HAP-1 (cell line): ENCODE results near the gene MTA1.

Experiments
- DNase-seq, 2 experiments: peaks; one replicate each; pipeline ENCODE4 v3.0.0-alpha.2; 2016 to 2020; ENCODE audit warnings: low spot score in 2 of 2
- H3K27me3 ChIP-seq: fragments of 250-450 bp; sonication (Bioruptor Pico); 2 replicates; pipeline ENCODE4 v1.5.1; 2020; ENCODE audit warnings: low read depth, mild to moderate bottlenecking, moderate library complexity
- H3K36me3 ChIP-seq: fragments of 250-450 bp; sonication (Bioruptor Pico); replicated peaks from 2 replicates; pipeline ENCODE4 v1.5.1; 2020; ENCODE audit warnings: mild to moderate bottlenecking
- H3K4me1 ChIP-seq: fragments of 250-450 bp; sonication (Bioruptor Pico); 2 replicates; pipeline ENCODE4 v1.5.1; 2020; ENCODE audit warnings: mild to moderate bottlenecking
- H3K4me3 ChIP-seq: fragments of 250-450 bp; sonication (Bioruptor Pico); 2 replicates; pipeline ENCODE4 v1.5.1; 2020; ENCODE audit warnings: mild to moderate bottlenecking, moderate library complexity
- H3K9me3 ChIP-seq: fragments of 250-450 bp; sonication (Bioruptor Pico); 2 replicates; pipeline ENCODE4 v1.5.1; 2020; ENCODE audit warnings: mild to moderate bottlenecking, moderate library complexity
- in situ Hi-C: fragments of 300-500 bp; cut with MboI; formaldehyde crosslinking; loops from 3 replicates; pipeline ENCODE4 v1.14.3; 2020; ENCODE audit warnings: low sequenced_read_pairs, inconsistent platforms, mixed read lengths

The MTA1 gene

GRCh38 chr14:105499256-105500035 is 79.8 kb downstream of the MTA1 start:
- H3K9me3 ChIP-seq = no peaks in the 10 kb centered on the region

GRCh38 chr14:105500036-105500725 is 80.6 kb downstream of the MTA1 start:
- Histone ChIP-seq H3K9me3 (no peaks in the 10 kb centered on the region), H3K36me3 (no peaks in the 10 kb centered on the region), H3K27me3 (no peaks in the 10 kb centered on the region), H3K4me3 (no peak overlapping the region), H3K4me1 (no peaks in the 10 kb centered on the region)
- DNase-seq = peak in 1 of 2 experiments; percentile 16
- in situ Hi-C loops = no loop called here

More at GRCh38 chr14:105499256-105500035, 79.8 kb downstream of the MTA1 start:
- Histone ChIP-seq H3K4me3 (no peak overlapping the region), H3K27me3 (no peaks in the 10 kb centered on the region), H3K36me3 (0 out of 2 replicates have a peak, but pooled peaks cover 1% of the 10 kb centered on the region), H3K4me1 (no peaks in the 10 kb centered on the region)
- peak in 1 of 2 experiments; percentile 35 for DNase-seq
- in situ Hi-C loops = no loop called here

GRCh38 chr14:105500726-105501101 is 81.1 kb downstream of the MTA1 start:
- Histone ChIP-seq H3K4me3 (no peak overlapping the region), H3K9me3 (no peaks in the 10 kb centered on the region), H3K4me1 (no peaks in the 10 kb centered on the region), H3K27me3 (no peaks in the 10 kb centered on the region), H3K36me3 (no peaks in the 10 kb centered on the region)
- DNase-seq = no peak
- in situ Hi-C loops = no loop called here

- no peaks in the 10 kb centered on the region for H3K9me3 ChIP-seq
Observed at GRCh38 chr14:105501504-105502291, 82.1 kb downstream of the MTA1 start.

GRCh38 chr14:105502446-105503295 is 83.0 kb downstream of the MTA1 start:
- DNase-seq = no peak
- Histone ChIP-seq H3K27me3 (peaks cover 12% of the 10 kb centered on the region), H3K4me3 (no peak overlapping the region), H3K36me3 (no peaks in the 10 kb centered on the region), H3K4me1 (no peaks in the 10 kb centered on the region), H3K9me3 (no peaks in the 10 kb centered on the region)
- in situ Hi-C loops = no loop called here

More at GRCh38 chr14:105501504-105502291, 82.1 kb downstream of the MTA1 start:
- Histone ChIP-seq H3K4me1 (no peaks in the 10 kb centered on the region), H3K4me3 (no peak overlapping the region), H3K36me3 (no peaks in the 10 kb centered on the region), H3K27me3 (peaks cover 5% of the 10 kb centered on the region; the same call in 1 of the 2 replicates)
- in situ Hi-C loops = no loop called here
- DNase-seq = peak in 1 of 2 experiments; percentile 12

GRCh38 chr14:105503296-105503640 is 83.6 kb downstream of the MTA1 start:
- DNase-seq = peak in 1 of 2 experiments; percentile 9
- in situ Hi-C loops = no loop called here
- no peaks in the 10 kb centered on the region for H3K9me3 ChIP-seq
- no peaks in the 10 kb centered on the region for H3K36me3 ChIP-seq
- H3K4me3 ChIP-seq = no peak overlapping the region
- no peaks in the 10 kb centered on the region for H3K4me1 ChIP-seq
- H3K27me3 ChIP-seq = peaks cover 18% of the 10 kb centered on the region

GRCh38 chr14:105503935-105504692 is 84.5 kb downstream of the MTA1 start:
- H3K4me1 ChIP-seq = no peaks in the 10 kb centered on the region
- peaks cover 27% of the 10 kb centered on the region for H3K27me3 ChIP-seq
- no peak overlapping the region for H3K4me3 ChIP-seq
- no peaks in the 10 kb centered on the region for H3K36me3 ChIP-seq
- no peaks in the 10 kb centered on the region for H3K9me3 ChIP-seq
- in situ Hi-C loops = no loop called here
- DNase-seq = no peak

- no peaks in the 10 kb centered on the region for H3K4me1 ChIP-seq
- peaks cover 36% of the 10 kb centered on the region for H3K27me3 ChIP-seq
- in situ Hi-C loops = no loop called here
- H3K36me3 ChIP-seq = no peaks in the 10 kb centered on the region
- H3K4me3 ChIP-seq = no peak overlapping the region
- no peak for DNase-seq
- H3K9me3 ChIP-seq = no peaks in the 10 kb centered on the region
Observed at GRCh38 chr14:105505101-105505500, 85.5 kb downstream of the MTA1 start.

GRCh38 chr14:105507247-105507646 is 87.6 kb downstream of the MTA1 start:
- in situ Hi-C loops = no loop called here
- H3K36me3 ChIP-seq = no peaks in the 10 kb centered on the region
- H3K4me1 ChIP-seq = no peaks in the 10 kb centered on the region
- DNase-seq = no peak
- no peak overlapping the region for H3K4me3 ChIP-seq
- peaks cover 52% of the 10 kb centered on the region for H3K27me3 ChIP-seq
- H3K9me3 ChIP-seq = no peaks in the 10 kb centered on the region

GRCh38 chr14:105508069-105508468 is 88.4 kb downstream of the MTA1 start:
- H3K4me3 ChIP-seq = no peak overlapping the region
- in situ Hi-C loops = no loop called here
- H3K9me3 ChIP-seq = no peaks in the 10 kb centered on the region
- peaks cover 60% of the 10 kb centered on the region for H3K27me3 ChIP-seq
- no peaks in the 10 kb centered on the region for H3K4me1 ChIP-seq
- H3K36me3 ChIP-seq = no peaks in the 10 kb centered on the region
- DNase-seq = no peak

- Histone ChIP-seq H3K27me3 (peaks cover 63% of the 10 kb centered on the region), H3K4me1 (no peaks in the 10 kb centered on the region), H3K9me3 (no peaks in the 10 kb centered on the region), H3K4me3 (no peak overlapping the region), H3K36me3 (no peaks in the 10 kb centered on the region)
- in situ Hi-C loops = no loop called here
- no peak for DNase-seq
Observed at GRCh38 chr14:105508601-105509000, 89.0 kb downstream of the MTA1 start.

GRCh38 chr14:105517096-105517495 is 97.5 kb downstream of the MTA1 start:
- Histone ChIP-seq H3K36me3 (no peaks in the 10 kb centered on the region), H3K27me3 (peaks cover 35% of the 10 kb centered on the region), H3K4me1 (no peaks in the 10 kb centered on the region), H3K9me3 (no peaks in the 10 kb centered on the region), H3K4me3 (no peak overlapping the region)
- in situ Hi-C loops = no loop called here
- no peak for DNase-seq
